HEK293T (cell line): ENCODE results near the gene UGT8.

Source experiments
- BHLHE40 ChIP-seq: fragments of 450-650 bp; IDR thresholded peaks from 2 replicates; pipeline ENCODE4 v1.6.1; 2016; ENCODE audit warnings: mild to moderate bottlenecking, moderate library complexity, borderline replicate concordance
- ELF4 ChIP-seq: fragments of 450-650 bp; IDR thresholded peaks from 2 replicates; pipeline ENCODE4 v1.6.1; 2017; ENCODE audit warnings: antibody characterized with exemption
- FOXM1 ChIP-seq: fragments of 450-650 bp; IDR thresholded peaks from 2 replicates; pipeline ENCODE4 v1.6.1; 2017; ENCODE audit warnings: mild to moderate bottlenecking, borderline replicate concordance
- SP1 ChIP-seq: fragments of 450-650 bp; IDR thresholded peaks from 2 replicates; pipeline ENCODE4 v1.6.1; 2017
- TF ChIP-seq, protein P1 (sequence below): fragments of 450-650 bp; IDR thresholded peaks from 2 replicates; pipeline ENCODE4 v1.6.1; 2016

DNA sequence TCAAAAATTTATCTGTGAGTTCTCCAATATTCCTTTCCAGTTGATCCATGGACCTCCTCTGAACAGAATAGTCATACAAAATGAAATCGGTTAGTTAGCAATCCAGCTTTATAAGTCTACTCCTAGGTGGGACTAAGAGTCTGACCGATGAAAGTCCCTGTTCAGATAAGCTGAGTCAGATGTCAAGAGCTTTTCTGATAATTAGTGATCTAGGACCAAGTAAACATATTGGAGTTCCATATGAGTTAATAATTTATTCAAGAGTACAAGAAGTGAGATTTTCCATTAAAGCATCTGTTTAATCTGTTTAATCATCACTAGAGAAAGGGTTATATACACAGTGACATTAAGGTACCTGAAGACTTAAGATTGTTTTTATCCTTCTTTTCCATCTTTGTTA, 74.7 kb downstream of the UGT8 start:
- TF ChIP-seq BHLHE40, result no peak
- TF ChIP-seq ELF4, result no peak
- TF ChIP-seq SP1, result no peak
- TF ChIP-seq FOXM1, result no peak
- TF ChIP-seq, protein P1, sequence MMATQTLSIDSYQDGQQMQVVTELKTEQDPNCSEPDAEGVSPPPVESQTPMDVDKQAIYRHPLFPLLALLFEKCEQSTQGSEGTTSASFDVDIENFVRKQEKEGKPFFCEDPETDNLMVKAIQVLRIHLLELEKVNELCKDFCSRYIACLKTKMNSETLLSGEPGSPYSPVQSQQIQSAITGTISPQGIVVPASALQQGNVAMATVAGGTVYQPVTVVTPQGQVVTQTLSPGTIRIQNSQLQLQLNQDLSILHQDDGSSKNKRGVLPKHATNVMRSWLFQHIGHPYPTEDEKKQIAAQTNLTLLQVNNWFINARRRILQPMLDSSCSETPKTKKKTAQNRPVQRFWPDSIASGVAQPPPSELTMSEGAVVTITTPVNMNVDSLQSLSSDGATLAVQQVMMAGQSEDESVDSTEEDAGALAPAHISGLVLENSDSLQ, result no peak
